Suprapubic skin (tissue), 4 donors: ENCODE results near the gene ORAI1. TPM values are rescaled to one million over a fixed set of nuclear protein-coding genes. Genes with fewer than 3 reads are reported as not detected.
"Not testable (repeated sequence)": the region's sequence is repeated elsewhere in the genome, so short reads cannot be mapped to it uniquely, and the experiment has no call there.

Experiments used
- DNase-seq, 2 donors: peaks; one replicate each; pipeline ENCODE4 v3.0.0-alpha.2; 2019; ENCODE audit warnings: low spot score in 2 of 2
- H3K27ac ChIP-seq: fragments of 200-600 bp; sonication (generic); one replicate; pipeline ENCODE4 v1.5.1; 2019
- H3K27me3 ChIP-seq: fragments of 200-600 bp; sonication (generic); one replicate; pipeline ENCODE4 v1.5.1; 2019
- H3K36me3 ChIP-seq: fragments of 200-600 bp; sonication (generic); one replicate; pipeline ENCODE4 v1.5.1; 2019
- H3K4me1 ChIP-seq: fragments of 200-600 bp; sonication (generic); one replicate; pipeline ENCODE4 v1.5.1; 2019
- H3K4me3 ChIP-seq: fragments of 200-600 bp; sonication (generic); one replicate; pipeline ENCODE4 v1.5.1; 2019; ENCODE audit warnings: mild to moderate bottlenecking
- H3K9me3 ChIP-seq: fragments of 200-600 bp; sonication (generic); one replicate; pipeline ENCODE4 v1.5.1; 2019
- CTCF ChIP-seq, 2 donors: fragments of 200-600 bp in 1 of 2; fragments of 450-650 bp in 1 of 2; sonication (generic) in 1 of 2; IDR thresholded peaks; one replicate each; pipeline ENCODE4 v1.5.1; 2016 to 2019; ENCODE audit warnings: antibody characterized with exemption in 2 of 2, mild to moderate bottlenecking in 1 of 2, moderate library complexity in 1 of 2
- EP300 ChIP-seq: sonication (generic); formaldehyde crosslinking; IDR thresholded peaks from one replicate; pipeline ENCODE4 v1.6.1; 2017; ENCODE audit warnings: antibody characterized with exemption
- POLR2A ChIP-seq, 2 donors: fragments of 450-650 bp; IDR thresholded peaks; one replicate each; pipeline ENCODE4 v1.6.1; 2017; ENCODE audit warnings: antibody characterized with exemption in 2 of 2, mild to moderate bottlenecking in 2 of 2, moderate library complexity in 2 of 2
- POLR2AphosphoS5 ChIP-seq, 3 donors: sonication (generic); formaldehyde crosslinking; IDR thresholded peaks; one replicate each; pipeline ENCODE4 v1.6.1; 2017; ENCODE audit warnings: antibody characterized with exemption in 3 of 3
- WGBS: methylation state at CpG from one replicate; pipeline ENCODE4 v1.1.5; 2018; 5-methylcytosine and 5-hydroxymethylcytosine counted together
- total RNA-seq, 4 donors: library from RNA; depleted of rRNA; stranded (reverse); fragments of >200 nt; gene quantifications; one replicate each; pipeline ENCODE4 v1.1.0, GENCODE V29; 2016

Gene ORAI1
- total RNA-seq, 4 donors from 2014 or later, result 56.5 to 81.4 (median 71.4) TPM

- Histone ChIP-seq H3K4me1 (peaks cover 35% of the 10 kb centered on the region), H3K36me3 (no peaks in the 10 kb centered on the region), H3K4me3 (peak overlapping the region; percentile 58), H3K27ac (peak overlapping the region; percentile 70), H3K27me3 (no peaks in the 10 kb centered on the region), H3K9me3 (no peaks in the 10 kb centered on the region)
- no peak for TF ChIP-seq CTCF (IDR thresholded peaks at IDR 0.05)
- no peak for TF ChIP-seq EP300
- TF ChIP-seq POLR2AphosphoS5 (IDR thresholded peaks at IDR 0.05), result no peak
- no peak for TF ChIP-seq POLR2A (IDR thresholded peaks at IDR 0.05)
- peak in 1 of 2 donors; percentile 83 for DNase-seq
- WGBS, result 46% methylated on average over 12 of the region's 12 CpGs
These were observed 46.7 kb downstream of the ORAI1 start for GRCh38 chr12:121673013-121673511.

- Histone ChIP-seq H3K4me3 (no peak overlapping the region), H3K36me3 (no peaks in the 10 kb centered on the region), H3K27me3 (no peaks in the 10 kb centered on the region), H3K9me3 (no peaks in the 10 kb centered on the region), H3K4me1 (peaks cover 32% of the 10 kb centered on the region), H3K27ac (no peak overlapping the region)
- TF ChIP-seq POLR2AphosphoS5 (IDR thresholded peaks at IDR 0.05) (no peak), CTCF (IDR thresholded peaks at IDR 0.05) (no peak), EP300 (no peak), POLR2A (IDR thresholded peaks at IDR 0.05) (no peak)
- 82% methylated on average over 5 of the region's 5 CpGs for WGBS
- no peak for DNase-seq
These were observed 49.9 kb downstream of the ORAI1 start for GRCh38 chr12:121676190-121676589.

- TF ChIP-seq CTCF (IDR thresholded peaks at IDR 0.05) (no peak), POLR2AphosphoS5 (IDR thresholded peaks at IDR 0.05) (no peak), EP300 (no peak), POLR2A (IDR thresholded peaks at IDR 0.05) (no peak)
- Histone ChIP-seq H3K4me3 (no peak overlapping the region), H3K4me1 (peaks cover 20% of the 10 kb centered on the region), H3K27ac (no peak overlapping the region), H3K9me3 (no peaks in the 10 kb centered on the region), H3K36me3 (no peaks in the 10 kb centered on the region), H3K27me3 (no peaks in the 10 kb centered on the region)
- WGBS, result 91% methylated on average over 3 of the region's 3 CpGs
- no peak for DNase-seq
These were observed 52.0 kb downstream of the ORAI1 start for GRCh38 chr12:121678305-121678704.

GRCh38 chr12:121678716-121679300 is 52.5 kb downstream of the ORAI1 start:
- 70% methylated on average over 6 of the region's 9 CpGs for WGBS
- H3K27ac ChIP-seq, result no peak overlapping the region
- TF ChIP-seq POLR2A (IDR thresholded peaks at IDR 0.05) (no peak), CTCF (IDR thresholded peaks at IDR 0.05) (no peak), EP300 (no peak), POLR2AphosphoS5 (IDR thresholded peaks at IDR 0.05) (no peak)
- no peaks in the 10 kb centered on the region for H3K36me3 ChIP-seq
- H3K4me1 ChIP-seq, result peaks cover 16% of the 10 kb centered on the region
- no peaks in the 10 kb centered on the region for H3K9me3 ChIP-seq
- H3K4me3 ChIP-seq, result no peak overlapping the region
- no peaks in the 10 kb centered on the region for H3K27me3 ChIP-seq
- DNase-seq, result no peak

- H3K36me3 ChIP-seq, H3K9me3 ChIP-seq, H3K4me3 ChIP-seq, H3K27me3 ChIP-seq, H3K27ac ChIP-seq, DNase-seq: not testable (repeated sequence)
- H3K4me1 ChIP-seq, result peaks cover 16% of the 10 kb centered on the region
- 57% methylated on average over 13 of the region's 13 CpGs for WGBS
These were observed 53.4 kb downstream of the ORAI1 start for GRCh38 chr12:121679661-121680197.
